H1 (cell line): ENCODE results near the gene COPZ1. TPM values are rescaled to one million over a fixed set of nuclear protein-coding genes. Genes with fewer than 3 reads are reported as not detected.

Experiments used
- ASH2L ChIP-seq: fragments of 200-600, 300-600 bp; sonication (generic); IDR thresholded peaks from one replicate; pipeline ENCODE4 v1.7.1; 2017; ENCODE audit warnings: low read length
- FOSL1 ChIP-seq: IDR thresholded peaks from 2 replicates; pipeline ENCODE4 v1.6.1; 2011; ENCODE audit warnings: mild to moderate bottlenecking, low read depth, low read length, moderate library complexity; ENCODE audit not compliant: insufficient read depth
- GTF2F1 ChIP-seq: IDR thresholded peaks from 2 replicates; pipeline ENCODE4 v1.6.1; 2012; ENCODE audit warnings: low read depth, low read length, improper control_type of control experiment, borderline replicate concordance
- RXRA ChIP-seq: IDR thresholded peaks from 2 replicates; pipeline ENCODE4 v1.6.1; 2011; ENCODE audit warnings: low read depth, mild to moderate bottlenecking, low read length, moderate library complexity; ENCODE audit not compliant: insufficient read depth
- SIN3A ChIP-seq, 2 experiments: IDR thresholded peaks in 1 of 2; conservative IDR thresholded peaks in 1 of 2; 2 replicates each; pipeline ENCODE4 v1.6.1; 2011 to 2012; ENCODE audit warnings: low read length in 2 of 2, improper control_type of control experiment in 1 of 2, low read depth in 1 of 2, mild to moderate bottlenecking in 1 of 2
- SP4 ChIP-seq: IDR thresholded peaks from 2 replicates; pipeline ENCODE4 v1.6.1; 2012; ENCODE audit warnings: low read length, inconsistent platforms
- TAF7 ChIP-seq: optimal IDR thresholded peaks from 2 replicates; pipeline ENCODE3; 2011; ENCODE audit warnings: low read depth, mild to moderate bottlenecking, inconsistent platforms, low read length, moderate library complexity, borderline replicate concordance
- polyA plus RNA-seq, 7 experiments: library from polyadenylated mRNA; depleted of rRNA in 3 of 7; stranded (reverse) in 5 of 7; unstranded in 2 of 7; fragments of >200 nt in 5 of 7; fragments of 200-250 nt in 2 of 7; gene quantifications; 1 replicate in 5 of 7; 2 replicates in 1 of 7; 4 replicates in 1 of 7; pipeline versions ENCODE4 v1.2.1 to v1.2.3, GENCODE V29; 2011 to 2013; ENCODE audit warnings: missing spikeins in 2 of 7, mixed read lengths in 2 of 7
- total RNA-seq: library from RNA; stranded (reverse); fragmentation: NEBNext Ultra II Directional; extraction: Animal tissue kit (Norgen Biotek cat#: 25700); gene quantifications from 2 replicates; pipeline ENCODE4 v1.2.1, GENCODE V29; 2021

The COPZ1 gene
- total and polyA plus RNA-seq, 2 of the 8 experiments (the other 6 are each of a cell fraction or from before 2014, with no cell fraction given), result 103 to 133 TPM

DNA sequence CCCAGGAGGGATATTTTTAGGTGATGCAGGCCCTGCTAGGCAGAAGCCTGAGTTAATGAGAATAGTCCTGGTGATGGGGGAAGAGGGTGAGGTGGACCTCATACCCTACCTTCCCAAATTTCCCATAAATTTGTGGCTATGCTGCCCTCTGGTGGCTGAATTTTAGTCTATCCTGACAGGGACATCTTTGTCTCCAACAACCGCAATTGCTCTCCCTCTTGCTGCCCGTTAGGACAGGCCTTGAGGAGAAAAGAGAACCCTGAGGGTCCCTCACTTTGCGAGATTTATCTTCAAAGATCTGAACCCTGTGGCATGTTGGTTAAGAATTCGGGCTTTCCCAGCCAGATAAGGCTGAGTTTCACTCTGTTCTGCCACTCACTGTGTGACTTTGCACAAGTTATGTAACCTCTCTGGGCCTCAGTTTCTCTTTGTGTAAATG is 69.4 kb downstream of the COPZ1 start (continued):
- TF ChIP-seq SP4, result no peak
- 0 out of 4 replicates have a peak, but pooled peaks of 1 of the 2 experiments have one; percentile 28 for TF ChIP-seq SIN3A (conservative IDR thresholded peaks at IDR 0.05 in 1 of 2, IDR thresholded peaks at IDR 0.05 in 1 of 2; ENCODE audit: low read depth in 1 of 2, low read length in 2 of 2)
- no peak for TF ChIP-seq RXRA
- TF ChIP-seq ASH2L, result no peak
- TF ChIP-seq TAF7, result peak; percentile 26
- TF ChIP-seq GTF2F1, result no peak
- no peak for TF ChIP-seq FOSL1
- TF ChIP-seq, all 59 proteins: peak for 7
